HEK293T (cell line): ENCODE measurements around the gene MAP4.

Experiments
- CTCF ChIA-PET: fragments of 350-600 bp; formaldehyde crosslinking; extraction: SDS; loops from one replicate; lab custom pipeline; 2021; ENCODE audit warnings: antibody characterized with exemption, inconsistent platforms; lab: Yijun Ruan, JAX
- POLR2A ChIA-PET: fragments of 350-600 bp; formaldehyde crosslinking; extraction: SDS; loops from one replicate; lab custom pipeline; 2020; ENCODE audit warnings: antibody characterized with exemption, inconsistent platforms; lab: Yijun Ruan, JAX
- DNase-seq: peaks from one replicate; pipeline ENCODE4 v3.0.0; 2012; ENCODE audit warnings: mixed read lengths; ENCODE audit errors: extremely low spot score
- ARNT ChIP-seq: fragments of 450-650 bp; IDR thresholded peaks from 2 replicates; pipeline ENCODE4 v1.6.1; 2017; ENCODE audit warnings: mild to moderate bottlenecking
- BHLHE40 ChIP-seq: fragments of 450-650 bp; IDR thresholded peaks from 2 replicates; pipeline ENCODE4 v1.6.1; 2016; ENCODE audit warnings: mild to moderate bottlenecking, moderate library complexity, borderline replicate concordance
- CTBP1 ChIP-seq: fragments of 450-650 bp; IDR thresholded peaks from 2 replicates; pipeline ENCODE4 v1.6.1; 2016; ENCODE audit warnings: borderline replicate concordance
- ELF4 ChIP-seq: fragments of 450-650 bp; IDR thresholded peaks from 2 replicates; pipeline ENCODE4 v1.6.1; 2017; ENCODE audit warnings: antibody characterized with exemption
- FOXA1 ChIP-seq: fragments of 450-650 bp; IDR thresholded peaks from 2 replicates; pipeline ENCODE4 v1.6.1; 2016; ENCODE audit warnings: mild to moderate bottlenecking
- FOXK2 ChIP-seq: fragments of 450-650 bp; IDR thresholded peaks from 2 replicates; pipeline ENCODE4 v1.6.1; 2016; ENCODE audit warnings: mild to moderate bottlenecking
- FOXM1 ChIP-seq: fragments of 450-650 bp; IDR thresholded peaks from 2 replicates; pipeline ENCODE4 v1.6.1; 2017; ENCODE audit warnings: mild to moderate bottlenecking, borderline replicate concordance
- HDGF ChIP-seq: fragments of 450-650 bp; IDR thresholded peaks from 2 replicates; pipeline ENCODE4 v1.6.1; 2017; ENCODE audit warnings: antibody characterized with exemption, borderline replicate concordance
- L3MBTL2 ChIP-seq: fragments of 450-650 bp; conservative IDR thresholded peaks from 2 replicates; pipeline ENCODE4 v1.6.1; 2016; ENCODE audit warnings: mild to moderate bottlenecking
- LEF1 ChIP-seq: fragments of 450-650 bp; IDR thresholded peaks from 2 replicates; pipeline ENCODE4 v1.6.1; 2017; ENCODE audit warnings: mild to moderate bottlenecking, borderline replicate concordance
- NFRKB ChIP-seq: fragments of 450-650 bp; IDR thresholded peaks from 2 replicates; pipeline ENCODE4 v1.6.1; 2016; ENCODE audit warnings: mild to moderate bottlenecking, moderate library complexity
- SP1 ChIP-seq: fragments of 450-650 bp; IDR thresholded peaks from 2 replicates; pipeline ENCODE4 v1.6.1; 2017
- SUZ12 ChIP-seq: fragments of 450-650 bp; IDR thresholded peaks from 2 replicates; pipeline ENCODE4 v1.6.1; 2016; ENCODE audit warnings: mild to moderate bottlenecking
- TARDBP ChIP-seq: fragments of 450-650 bp; IDR thresholded peaks from 2 replicates; pipeline ENCODE4 v1.6.1; 2016
- ZNF384 ChIP-seq: fragments of 450-650 bp; IDR thresholded peaks from 2 replicates; pipeline ENCODE4 v1.6.1; 2016
- TF ChIP-seq, protein P1 (sequence below): fragments of 450-650 bp; IDR thresholded peaks from 2 replicates; pipeline ENCODE4 v1.6.1; 2016

The MAP4 gene

GRCh38 chr3:47897954-47898353, 118.3 kb downstream of the MAP4 start:
- DNase-seq = no peak
- ChIA-PET POLR2A (no interaction called here), CTCF (no interaction called here)
- TF ChIP-seq FOXA1 = no peak
- no peak for TF ChIP-seq CTBP1
- TF ChIP-seq, protein P1, sequence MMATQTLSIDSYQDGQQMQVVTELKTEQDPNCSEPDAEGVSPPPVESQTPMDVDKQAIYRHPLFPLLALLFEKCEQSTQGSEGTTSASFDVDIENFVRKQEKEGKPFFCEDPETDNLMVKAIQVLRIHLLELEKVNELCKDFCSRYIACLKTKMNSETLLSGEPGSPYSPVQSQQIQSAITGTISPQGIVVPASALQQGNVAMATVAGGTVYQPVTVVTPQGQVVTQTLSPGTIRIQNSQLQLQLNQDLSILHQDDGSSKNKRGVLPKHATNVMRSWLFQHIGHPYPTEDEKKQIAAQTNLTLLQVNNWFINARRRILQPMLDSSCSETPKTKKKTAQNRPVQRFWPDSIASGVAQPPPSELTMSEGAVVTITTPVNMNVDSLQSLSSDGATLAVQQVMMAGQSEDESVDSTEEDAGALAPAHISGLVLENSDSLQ = no peak
- no peak for TF ChIP-seq LEF1
- TF ChIP-seq SP1 = no peak
- no peak for TF ChIP-seq HDGF
- no peak for TF ChIP-seq BHLHE40
- TF ChIP-seq FOXM1 = no peak
- no peak for TF ChIP-seq L3MBTL2
- no peak for TF ChIP-seq TARDBP

- CTCF ChIA-PET = interaction anchor here (0.8 kb wide), 1 partner anchor 27 kb away, joined by 3 read pairs; no protein-coding TSS in a partner anchor
These were observed 119.5 kb downstream of the MAP4 start for GRCh38 chr3:47896736-47897135.

GRCh38 chr3:47895241-47895640, 121.0 kb downstream of the MAP4 start:
- TF ChIP-seq FOXK2 (no peak), CTBP1 (no peak), ZNF384 (no peak), BHLHE40 (no peak), ELF4 (no peak), LEF1 (no peak), SP1 (no peak), HDGF (no peak), FOXA1 (no peak), TARDBP (no peak), NFRKB (no peak), L3MBTL2 (no peak), FOXM1 (no peak)
- TF ChIP-seq, protein P1 = no peak
- DNase-seq = no peak
- ChIA-PET POLR2A (no interaction called here), CTCF (interaction anchor here (0.6 kb wide), 1 partner anchor 256 kb away, joined by 3 read pairs; no protein-coding TSS in a partner anchor)

More at GRCh38 chr3:47896736-47897135, 119.5 kb downstream of the MAP4 start:
- DNase-seq = no peak
- TF ChIP-seq, protein P1 = no peak
- TF ChIP-seq FOXM1 = no peak
- TF ChIP-seq SUZ12 = no peak
- TF ChIP-seq BHLHE40 = no peak
- no peak for TF ChIP-seq SP1
- TF ChIP-seq CTBP1 = no peak
- TF ChIP-seq ELF4 = no peak
- no peak for TF ChIP-seq L3MBTL2
- TF ChIP-seq HDGF = no peak
- TF ChIP-seq FOXA1 = no peak
- no peak for TF ChIP-seq FOXK2
- no peak for TF ChIP-seq NFRKB
- no peak for TF ChIP-seq LEF1
- TF ChIP-seq TARDBP = no peak
- no peak for TF ChIP-seq ZNF384
- no peak for TF ChIP-seq ARNT
- POLR2A ChIA-PET = no interaction called here

- POLR2A ChIA-PET = no interaction called here
- TF ChIP-seq L3MBTL2 (no peak), NFRKB (no peak), FOXA1 (no peak), ARNT (no peak), ELF4 (no peak)
- no peak for DNase-seq
- CTCF ChIA-PET = interaction anchor here (0.6 to 1.2 kb wide), 2 partner anchors 10 to 11 kb away, joined by 3 to 6 read pairs; no protein-coding TSS in a partner anchor
These were observed 123.8 kb downstream of the MAP4 start for GRCh38 chr3:47892286-47893040.

DNA sequence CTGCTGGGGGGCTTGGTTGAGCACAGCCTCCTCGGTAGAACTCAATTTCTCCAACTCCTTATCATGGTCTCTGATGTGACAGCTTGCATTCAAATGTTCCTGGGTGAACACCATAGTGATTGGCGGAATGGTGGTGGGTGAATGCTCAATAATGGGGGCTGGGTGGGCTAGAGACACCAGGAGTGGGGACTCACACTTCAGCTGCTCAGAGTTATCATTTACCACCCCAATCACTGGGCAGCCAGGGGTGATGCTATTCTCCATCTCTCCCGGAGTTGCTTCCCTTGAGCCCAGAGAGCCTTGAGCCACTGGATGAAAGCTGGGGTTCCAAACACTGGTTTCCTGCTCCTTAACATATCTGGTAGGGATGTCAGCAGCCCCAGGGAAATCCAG, 124.6 kb downstream of the MAP4 start:
- TF ChIP-seq LEF1 (no peak), HDGF (no peak), BHLHE40 (no peak), FOXA1 (no peak), FOXK2 (no peak)
- CTCF ChIA-PET = no interaction called here
- POLR2A ChIA-PET = no interaction called here
- DNase-seq = no peak
